CD4-positive, alpha-beta T cell (primary cell): ENCODE data around the gene SULT1C2. TPM values are rescaled to one million over a fixed set of nuclear protein-coding genes. Genes with fewer than 3 reads are reported as not detected.

Experiments used
- ATAC-seq: fragments of 200-7000 bp; cut with Tn5 transposase; one replicate; pipeline ENCODE4 v1.10.0; 2022; ENCODE audit warnings: mild to moderate bottlenecking; ENCODE audit not compliant: poor library complexity
- CTCF ChIA-PET: fragments of 350-600 bp; sonication (Branson Sonifier 250); formaldehyde crosslinking; loops from one replicate; lab custom pipeline; 2021; ENCODE audit warnings: antibody characterized with exemption, inconsistent platforms; lab: Charles Lee
- POLR2A ChIA-PET: fragments of 350-600 bp; sonication (Branson Sonifier 250); formaldehyde crosslinking; loops from one replicate; lab custom pipeline; 2021; ENCODE audit warnings: antibody characterized with exemption, inconsistent platforms; lab: Charles Lee
- DNase-seq, 14 experiments: peaks; one replicate each; pipeline ENCODE4 v3.0.0-alpha.2; 2013 to 2020; ENCODE audit warnings: mixed read lengths in 2 of 14
- H3K27ac ChIP-seq, 2 donors: one replicate each; pipeline versions ENCODE4 v1.5.1 to v1.7.0; 2013; ENCODE audit warnings: low read length in 2 of 2, low read depth in 1 of 2, mild to moderate bottlenecking in 1 of 2
- H3K27me3 ChIP-seq, 2 experiments: 1 replicate in 1 of 2; 2 replicates in 1 of 2; pipeline versions ENCODE4 v1.6.1 to v1.7.0; 2013; ENCODE audit warnings: low read length in 2 of 2, control low read depth in 1 of 2, mild to moderate bottlenecking in 1 of 2, moderate library complexity in 1 of 2; ENCODE audit not compliant: insufficient read depth in 2 of 2, control insufficient read depth in 1 of 2
- H3K36me3 ChIP-seq: one replicate; pipeline ENCODE4 v1.6.1; 2013; ENCODE audit warnings: low read length, control low read depth; ENCODE audit not compliant: insufficient read depth
- H3K4me1 ChIP-seq: one replicate; pipeline ENCODE4 v1.6.1; 2013; ENCODE audit warnings: low read length, control low read depth; ENCODE audit not compliant: insufficient read depth
- H3K4me3 ChIP-seq: one replicate; pipeline ENCODE4 v1.5.1; 2013; ENCODE audit warnings: mild to moderate bottlenecking, low read length, moderate library complexity
- H3K9me3 ChIP-seq, 2 experiments: 1 replicate in 1 of 2; 2 replicates in 1 of 2; pipeline versions ENCODE4 v1.6.1 to v1.7.0; 2013; ENCODE audit warnings: low read length in 2 of 2, mild to moderate bottlenecking in 2 of 2, control low read depth in 1 of 2, moderate library complexity in 1 of 2; ENCODE audit not compliant: control insufficient read depth in 1 of 2, insufficient read depth in 1 of 2
- H3K27ac Mint-ChIP-seq: one replicate; pipeline ENCODE4 v1.8.0; 2020; ENCODE audit warnings: mixed read lengths
- H3K27me3 Mint-ChIP-seq: one replicate; pipeline ENCODE4 v1.8.0; 2021; ENCODE audit warnings: mixed read lengths
- H3K36me3 Mint-ChIP-seq: one replicate; pipeline ENCODE4 v1.8.0; 2021; ENCODE audit warnings: low read depth, mixed read lengths
- H3K4me1 Mint-ChIP-seq: one replicate; pipeline ENCODE4 v1.8.0; 2021; ENCODE audit warnings: low read depth, mixed read lengths
- H3K4me3 Mint-ChIP-seq: one replicate; pipeline ENCODE4 v1.8.0; 2020; ENCODE audit warnings: mild to moderate bottlenecking, mixed read lengths
- H3K9me3 Mint-ChIP-seq: one replicate; pipeline ENCODE4 v1.8.0; 2020; ENCODE audit warnings: mixed read lengths
- CTCF ChIP-seq: fragments of 200-600 bp; IDR thresholded peaks from one replicate; pipeline ENCODE4 v1.8.0; 2022; ENCODE audit warnings: antibody characterized with exemption, mild to moderate bottlenecking
- intact Hi-C, 2 experiments: fragments of 100-400 bp; cut with DNase I in 1 of 2; cut with micrococcal nuclease in 1 of 2; formaldehyde crosslinking; loops; one replicate each; pipeline versions ENCODE4 v1.15.1 to v1.9.0; 2023 to 2025; cut with DNase I, micrococcal nuclease
- total RNA-seq, 174 experiments: library from RNA in 2 of 174; stranded (reverse) in 2 of 174; gene quantifications; one replicate each; pipeline ENCODE4 v1.2.3 and lab custom pipeline; 2021 to 2026

The SULT1C2 gene
- total RNA-seq, 2 experiments from 2014 or later: not detected

GRCh38 chr2:108314586-108315296, 26.0 kb downstream of the SULT1C2 start:
- intact Hi-C loops: no loop called here
- TF ChIP-seq CTCF: no peak
- CTCF ChIA-PET: no interaction called here
- Histone ChIP-seq H3K36me3 (no peaks in the 10 kb centered on the region), H3K27ac (no peak overlapping the region), H3K27me3 (no peaks in the 10 kb centered on the region), H3K4me3 (no peak overlapping the region), H3K4me1 (no peaks in the 10 kb centered on the region), H3K9me3 (peaks cover 0 to 4% of the 10 kb centered on the region in 2 experiments)
- POLR2A ChIA-PET: no interaction called here
- no peak for ATAC-seq
- no peak overlapping the region for H3K27ac Mint-ChIP-seq
- H3K9me3 Mint-ChIP-seq: no peaks in the 10 kb centered on the region
- H3K36me3 Mint-ChIP-seq: no peaks in the 10 kb centered on the region
- peaks cover 8% of the 10 kb centered on the region for H3K27me3 Mint-ChIP-seq
- H3K4me1 Mint-ChIP-seq: no peaks in the 10 kb centered on the region
- DNase-seq: no peak
- no peak overlapping the region for H3K4me3 Mint-ChIP-seq

- intact Hi-C loops: no loop called here
- ChIA-PET CTCF (no interaction called here), POLR2A (no interaction called here)
- no peaks in the 10 kb centered on the region for H3K36me3 ChIP-seq
- Mint-ChIP-seq H3K4me1 (no peaks in the 10 kb centered on the region), H3K9me3 (no peaks in the 10 kb centered on the region), H3K36me3 (no peaks in the 10 kb centered on the region), H3K4me3 (no peak overlapping the region), H3K27me3 (peaks cover 8% of the 10 kb centered on the region), H3K27ac (no peak overlapping the region)
- TF ChIP-seq CTCF: no peak
- H3K9me3 ChIP-seq: peaks cover 0 to 4% of the 10 kb centered on the region in 2 experiments
- H3K4me3 ChIP-seq: no peak overlapping the region
- H3K27ac ChIP-seq: no peak overlapping the region
- H3K27me3 ChIP-seq: no peaks in the 10 kb centered on the region
- ATAC-seq (no peak), DNase-seq (no peak)
- H3K4me1 ChIP-seq: no peaks in the 10 kb centered on the region
Observed at GRCh38 chr2:108315444-108315934, 26.8 kb downstream of the SULT1C2 start.

DNA sequence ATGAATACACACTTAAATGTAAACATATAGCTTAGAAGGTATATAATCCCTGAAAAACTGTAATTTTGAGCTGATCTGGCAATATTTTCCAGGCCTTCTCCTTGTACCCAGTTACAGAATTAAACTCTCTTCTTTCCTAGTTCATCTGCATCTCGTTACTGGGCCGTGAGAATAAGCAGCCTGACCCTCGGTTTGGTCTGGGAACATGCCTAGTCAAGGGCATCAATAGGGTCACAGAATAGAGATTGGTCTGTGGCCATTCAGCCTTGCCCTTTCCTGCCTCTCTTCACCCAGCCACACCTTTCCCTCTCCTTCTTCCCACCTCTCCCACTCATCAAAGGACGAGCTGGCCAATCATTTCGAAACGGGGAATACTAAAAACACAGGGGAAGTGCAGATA, 27.3 kb downstream of the SULT1C2 start:
- H3K9me3 ChIP-seq: peaks cover 0 to 4% of the 10 kb centered on the region in 2 experiments
- Mint-ChIP-seq H3K9me3 (no peaks in the 10 kb centered on the region), H3K4me1 (no peaks in the 10 kb centered on the region), H3K27ac (no peak overlapping the region), H3K27me3 (peaks cover 8% of the 10 kb centered on the region), H3K4me3 (no peak overlapping the region), H3K36me3 (no peaks in the 10 kb centered on the region)
- CTCF ChIA-PET: no interaction called here
- no peak for ATAC-seq
- H3K4me1 ChIP-seq: no peaks in the 10 kb centered on the region
- H3K27ac ChIP-seq: no peak overlapping the region
- intact Hi-C loops: no loop called here
- no peaks in the 10 kb centered on the region for H3K27me3 ChIP-seq
- no peak for TF ChIP-seq CTCF
- POLR2A ChIA-PET: no interaction called here
- no peak overlapping the region for H3K4me3 ChIP-seq
- H3K36me3 ChIP-seq: no peaks in the 10 kb centered on the region
- no peak for DNase-seq
